ENCODE data around the gene PAX7.
"Not testable (repeated sequence)": the region's sequence is repeated elsewhere in the genome, so short reads cannot be mapped to it uniquely, and the experiment has no call there.

Gene PAX7

DNA sequence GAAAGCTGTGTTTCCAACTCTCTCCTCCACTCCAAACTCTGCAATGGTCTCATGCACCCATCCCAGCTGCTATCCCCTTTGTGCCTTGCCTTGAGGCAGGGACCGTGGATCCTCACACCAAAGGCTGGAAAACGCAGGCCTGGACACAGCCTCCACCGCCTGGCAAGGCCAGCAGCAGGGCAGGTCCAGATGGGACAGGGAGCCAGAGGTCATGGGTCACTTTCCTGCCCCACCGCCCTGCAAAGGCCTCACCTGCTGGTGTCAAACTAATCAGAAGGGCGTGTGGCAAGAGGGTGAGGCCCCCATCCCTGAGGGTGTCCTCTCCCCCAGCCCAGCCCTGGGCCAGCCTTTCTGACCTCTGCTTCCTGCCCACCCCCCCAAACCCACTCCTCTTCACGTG lies 106.3 kb downstream of the PAX7 start:
- TF ChIP-seq, protein P1, sequence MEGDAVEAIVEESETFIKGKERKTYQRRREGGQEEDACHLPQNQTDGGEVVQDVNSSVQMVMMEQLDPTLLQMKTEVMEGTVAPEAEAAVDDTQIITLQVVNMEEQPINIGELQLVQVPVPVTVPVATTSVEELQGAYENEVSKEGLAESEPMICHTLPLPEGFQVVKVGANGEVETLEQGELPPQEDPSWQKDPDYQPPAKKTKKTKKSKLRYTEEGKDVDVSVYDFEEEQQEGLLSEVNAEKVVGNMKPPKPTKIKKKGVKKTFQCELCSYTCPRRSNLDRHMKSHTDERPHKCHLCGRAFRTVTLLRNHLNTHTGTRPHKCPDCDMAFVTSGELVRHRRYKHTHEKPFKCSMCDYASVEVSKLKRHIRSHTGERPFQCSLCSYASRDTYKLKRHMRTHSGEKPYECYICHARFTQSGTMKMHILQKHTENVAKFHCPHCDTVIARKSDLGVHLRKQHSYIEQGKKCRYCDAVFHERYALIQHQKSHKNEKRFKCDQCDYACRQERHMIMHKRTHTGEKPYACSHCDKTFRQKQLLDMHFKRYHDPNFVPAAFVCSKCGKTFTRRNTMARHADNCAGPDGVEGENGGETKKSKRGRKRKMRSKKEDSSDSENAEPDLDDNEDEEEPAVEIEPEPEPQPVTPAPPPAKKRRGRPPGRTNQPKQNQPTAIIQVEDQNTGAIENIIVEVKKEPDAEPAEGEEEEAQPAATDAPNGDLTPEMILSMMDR (conservative IDR thresholded peaks at IDR 0.05) = no peak
- TF ChIP-seq ZFX (IDR thresholded peaks at IDR 0.05) = no peak

DNA sequence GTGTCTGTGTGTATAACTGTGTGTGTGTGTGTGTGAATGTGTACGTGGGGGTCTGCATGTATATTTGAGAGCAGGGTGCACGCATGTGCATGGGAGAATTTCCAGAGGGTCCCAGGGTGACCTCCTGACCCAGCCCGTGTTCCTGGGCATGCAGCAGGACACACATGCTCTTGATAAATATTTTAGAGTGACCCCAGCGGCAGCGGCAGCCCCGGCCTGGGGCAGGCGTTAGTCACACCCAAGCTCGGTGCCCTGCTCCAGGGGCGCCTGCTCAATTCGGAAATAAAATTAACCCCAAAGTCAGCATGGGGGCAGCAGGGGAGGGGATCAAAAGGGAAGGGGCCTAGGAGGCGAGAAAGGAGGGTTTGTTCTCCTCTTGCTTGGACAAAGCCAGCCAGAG lies 107.5 kb downstream of the PAX7 start:
- H3K27ac ChIP-seq = no peak overlapping the region
- no peak for TF ChIP-seq ZFX (IDR thresholded peaks at IDR 0.05)
- TF ChIP-seq, protein P1 (conservative IDR thresholded peaks at IDR 0.05) = no peak

More for the DNA sequence above, 106.3 kb downstream of the PAX7 start:
- no peak overlapping the region for H3K27ac ChIP-seq

DNA sequence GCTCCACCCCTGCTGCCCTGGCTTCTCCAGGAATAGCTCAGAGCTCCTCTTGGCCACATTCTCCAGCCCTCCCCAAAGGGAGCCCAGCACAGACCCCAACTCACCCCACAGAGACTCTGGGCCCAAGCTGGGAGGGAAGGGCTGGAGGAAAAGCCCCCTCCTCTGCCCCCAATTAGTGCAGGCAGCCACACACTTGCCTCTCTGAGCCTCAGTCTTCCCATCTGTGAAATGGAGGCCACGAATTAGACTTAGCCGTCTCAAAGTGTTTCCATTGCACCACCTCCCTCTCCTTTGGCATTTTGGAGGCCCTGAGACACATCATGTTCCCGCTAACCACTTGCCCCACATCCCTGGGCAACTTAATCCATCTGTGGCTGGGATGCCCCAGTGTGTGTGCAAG lies 108.0 kb downstream of the PAX7 start:
- TF ChIP-seq, protein P1 (conservative IDR thresholded peaks at IDR 0.05) = no peak
- TF ChIP-seq ZFX (IDR thresholded peaks at IDR 0.05) = no peak
- H3K27ac ChIP-seq = no peak overlapping the region

DNA sequence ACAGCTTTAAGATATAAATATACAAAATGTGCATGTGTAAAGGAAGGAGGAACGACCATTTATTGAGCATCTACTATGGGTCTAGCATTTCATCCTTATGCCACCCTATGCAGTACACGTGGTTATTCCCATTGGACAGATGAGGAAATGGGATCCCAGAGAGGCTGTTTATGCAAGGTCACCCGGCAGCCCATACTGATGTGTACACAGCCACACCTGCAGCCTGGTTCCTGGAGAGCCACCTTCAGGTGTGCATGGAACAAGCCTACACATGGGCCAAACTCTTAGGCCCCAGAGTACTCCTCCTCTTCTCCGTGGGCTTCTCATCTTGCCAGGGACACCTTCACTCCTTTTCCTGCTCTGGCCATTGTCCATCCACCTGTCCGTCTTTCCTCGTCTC lies 108.8 kb downstream of the PAX7 start:
- no peak for TF ChIP-seq ZFX (IDR thresholded peaks at IDR 0.05)
- TF ChIP-seq, protein P1 (conservative IDR thresholded peaks at IDR 0.05) = no peak
- no peak overlapping the region for H3K27ac ChIP-seq

DNA sequence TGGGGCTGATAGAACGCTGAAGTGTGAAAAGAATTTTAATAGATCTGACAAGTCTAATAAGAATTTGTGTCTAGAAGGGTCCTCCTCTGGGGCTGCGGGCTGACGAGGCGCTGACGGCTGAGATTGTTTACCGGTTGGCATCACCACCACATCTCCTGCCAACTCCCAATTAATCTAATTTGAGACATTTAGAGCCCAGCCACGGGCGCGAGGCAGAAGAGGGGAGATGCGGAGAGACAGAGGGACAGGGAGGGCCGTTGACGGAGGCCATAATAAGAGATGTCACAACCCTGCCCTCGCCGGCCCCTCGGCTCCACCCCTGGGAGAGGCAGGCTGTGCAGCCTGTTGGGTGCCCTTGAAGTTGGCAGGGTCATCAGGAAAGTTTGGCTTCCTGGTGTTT lies 109.3 kb downstream of the PAX7 start:
- no peak overlapping the region for H3K27ac ChIP-seq
- TF ChIP-seq ZFX (IDR thresholded peaks at IDR 0.05) = no peak
- TF ChIP-seq, protein P1 (conservative IDR thresholded peaks at IDR 0.05) = no peak

DNA sequence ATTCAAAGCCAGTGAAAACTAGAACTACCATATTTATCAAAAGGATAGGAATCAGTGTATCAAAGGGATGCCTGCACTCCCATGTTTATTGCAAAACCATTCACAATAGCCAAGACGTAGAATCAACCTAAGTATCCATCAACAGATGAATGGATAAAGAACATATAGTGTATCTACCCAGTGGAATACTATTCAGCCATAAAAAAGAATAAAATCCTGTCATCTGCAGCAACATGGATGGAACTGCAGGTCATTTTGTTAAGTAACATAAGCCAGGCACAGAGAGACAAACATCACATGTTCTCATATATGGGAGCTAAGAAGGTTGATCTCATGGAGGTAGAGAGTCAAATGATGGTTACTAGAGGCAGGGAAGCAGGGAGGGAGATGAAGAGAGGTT lies 110.0 kb downstream of the PAX7 start:
- TF ChIP-seq, protein P1 (conservative IDR thresholded peaks at IDR 0.05) = no peak
- no peak for TF ChIP-seq ZFX (IDR thresholded peaks at IDR 0.05)
- H3K27ac ChIP-seq = no peak overlapping the region

DNA sequence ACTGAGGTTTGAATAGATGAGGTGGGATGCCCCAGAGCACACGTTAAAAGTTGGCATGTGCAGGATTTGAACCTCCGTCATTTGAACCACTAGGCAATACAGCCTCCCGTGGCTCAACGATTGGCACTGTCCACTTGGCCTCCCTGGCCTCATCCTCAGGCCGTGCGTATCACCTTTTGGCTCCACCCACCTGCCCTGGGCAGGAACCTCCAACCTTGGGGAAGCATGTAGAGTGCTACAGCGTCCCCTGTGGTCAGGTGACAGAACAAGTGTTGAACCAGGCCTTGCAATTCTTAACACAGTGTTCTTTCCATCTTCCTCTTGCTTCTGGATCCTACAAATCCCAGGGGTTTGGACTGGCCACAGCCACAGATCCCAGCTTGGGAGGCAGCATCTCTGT lies 112.6 kb downstream of the PAX7 start:
- no peak for TF ChIP-seq ZFX (IDR thresholded peaks at IDR 0.05)
- no peak overlapping the region for H3K27ac ChIP-seq

DNA sequence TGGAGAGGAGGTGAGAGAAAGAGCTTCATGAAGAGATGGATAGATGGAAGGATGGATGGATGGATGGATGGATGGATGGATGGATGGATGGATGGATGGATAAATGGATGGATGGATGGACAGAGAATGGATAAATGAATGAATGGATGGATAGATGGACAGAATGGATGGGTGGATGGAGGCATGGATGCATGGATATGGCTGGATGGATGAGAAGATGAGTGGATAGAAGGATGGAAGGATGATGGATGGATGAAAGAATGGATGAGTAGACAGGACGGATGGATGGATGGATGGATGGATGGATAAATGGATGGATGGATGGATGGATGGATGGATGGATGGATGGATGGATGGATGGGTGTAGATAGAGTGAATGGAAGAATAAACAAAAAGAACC lies 113.7 kb downstream of the PAX7 start:
- not testable (repeated sequence) for H3K27ac ChIP-seq

DNA sequence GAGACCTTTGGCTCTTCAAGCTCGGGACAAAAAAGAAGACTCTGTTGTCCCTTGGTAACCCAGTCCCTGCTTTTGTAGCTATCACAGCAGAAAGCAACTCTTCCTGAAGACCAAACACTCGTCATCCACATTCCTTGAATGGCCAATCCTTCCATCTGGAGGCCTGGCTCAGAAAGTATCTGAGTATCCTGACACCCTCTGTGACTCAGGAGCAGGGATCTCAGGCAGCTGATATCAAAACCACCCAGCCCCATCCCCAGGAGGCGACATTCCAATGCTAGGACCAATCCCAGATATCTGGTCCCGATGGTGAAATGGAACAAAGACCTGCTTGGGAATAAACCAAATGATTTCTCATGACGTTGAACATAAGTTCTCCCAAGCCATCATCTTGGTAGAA lies 116.3 kb downstream of the PAX7 start:
- no peak overlapping the region for H3K27ac ChIP-seq
- no peak for TF ChIP-seq ZFX (IDR thresholded peaks at IDR 0.05)
- TF ChIP-seq, protein P1 (conservative IDR thresholded peaks at IDR 0.05) = no peak

All from C4-2B (cell line).